HCT116 (cell line): ENCODE results near the gene DOK6. TPM values are rescaled to one million over a fixed set of nuclear protein-coding genes. Genes with fewer than 3 reads are reported as not detected.

Experiments
- ATAC-seq: fragments of 200-7000 bp; cut with Tn5 transposase; 2 replicates; pipeline ENCODE4 v1.9.1; 2020; ENCODE audit warnings: mild to moderate bottlenecking, moderate library complexity
- BruUV-seq: library from RNA; stranded (reverse); fragments of 400-500 nt; replicated peaks from 2 replicates; lab custom pipeline; 2021; lab: Mats Ljungman, UMichigan
- CTCF ChIA-PET: fragments of 300-600 bp; sonication (Branson Sonifier 250); formaldehyde crosslinking; loops from one replicate; lab custom pipeline; 2021; ENCODE audit warnings: antibody characterized with exemption; lab: Charles Lee
- POLR2A ChIA-PET: fragments of 300-600, 350-600 bp; sonication (Branson Sonifier 250); formaldehyde crosslinking; loops from one replicate; lab custom pipeline; 2021; ENCODE audit warnings: antibody characterized with exemption; lab: Charles Lee
- RAD21 ChIA-PET, 2 experiments: fragments of 300-600 bp; sonication (Branson Sonifier 250); formaldehyde crosslinking; loops; one replicate each; lab custom pipeline; 2023; ENCODE audit warnings: low total read pairs in 2 of 2; ENCODE audit not compliant: uncharacterized antibody in 2 of 2, unreplicated experiment in 2 of 2, low non-redundant PET in 1 of 2; lab: Charles Lee
- DNase-seq: peaks from one replicate; pipeline ENCODE4 v3.0.0-alpha.2; 2010; ENCODE audit warnings: low read depth, low spot score
- H2AFZ ChIP-seq: fragments of 200-600 bp; shearing (Covaris generic), sonication (generic); 2 replicates; pipeline ENCODE4 v1.6.1; 2017; ENCODE audit warnings: low read depth, mixed run types, mixed read lengths, antibody characterized with exemption, low read length; ENCODE audit not compliant: poor library complexity, severe bottlenecking
- H3K27ac ChIP-seq: 2 replicates; pipeline ENCODE4 v1.5.1; 2012; ENCODE audit warnings: low read depth, low read length
- H3K27me3 ChIP-seq: fragments of 200-600 bp; sonication (generic); 2 replicates; pipeline ENCODE4 v1.6.1; 2016; ENCODE audit warnings: mixed run types, low read length, mixed read lengths; ENCODE audit not compliant: insufficient read depth
- H3K36me3 ChIP-seq, 2 experiments: fragments of 200-500 bp in 1 of 2; fragments of 200-600 bp in 1 of 2; sonication (Bioruptor generic) in 1 of 2; sonication (generic) in 1 of 2; 2 replicates each; pipeline versions ENCODE4 v1.5.1 to v1.6.1; 2014 to 2016; ENCODE audit warnings: low read length in 2 of 2, inconsistent platforms in 1 of 2, mixed read lengths in 1 of 2, mixed run types in 1 of 2; ENCODE audit not compliant: insufficient read depth in 2 of 2, control insufficient read depth in 1 of 2
- H3K4me1 ChIP-seq, 2 experiments: fragments of 200-600 bp in 1 of 2; sonication (generic) in 1 of 2; 2 replicates each; pipeline versions ENCODE4 v1.5.1 to v1.6.1; 2012 to 2017; ENCODE audit warnings: low read length in 2 of 2, inconsistent platforms in 1 of 2, mild to moderate bottlenecking in 1 of 2, mixed read lengths in 1 of 2, mixed run types in 1 of 2, moderate library complexity in 1 of 2; ENCODE audit not compliant: insufficient read depth in 2 of 2, control insufficient read depth in 1 of 2
- H3K4me2 ChIP-seq: fragments of 200-600 bp; sonication (generic); 2 replicates; pipeline ENCODE4 v1.6.1; 2017; ENCODE audit warnings: mixed run types, low read length, mixed read lengths
- H3K4me3 ChIP-seq, 2 experiments: fragments of 200-600 bp in 1 of 2; sonication (generic) in 1 of 2; replicated peaks in 1 of 2; 2 replicates each; pipeline ENCODE4 v1.5.1; 2011 to 2016; ENCODE audit warnings: low read length in 2 of 2, control low read depth in 1 of 2, low read depth in 1 of 2, mild to moderate bottlenecking in 1 of 2, mixed read lengths in 1 of 2, mixed run types in 1 of 2
- H3K79me2 ChIP-seq: fragments of 200-600 bp; sonication (generic); 2 replicates; pipeline ENCODE4 v1.6.1; 2017; ENCODE audit warnings: mild to moderate bottlenecking, mixed run types, low read length, moderate library complexity, mixed read lengths; ENCODE audit not compliant: insufficient read depth
- H3K9ac ChIP-seq: fragments of 200-600 bp; sonication (generic); 2 replicates; pipeline ENCODE4 v1.6.1; 2016; ENCODE audit warnings: low read length, mixed read lengths
- H3K9me2 ChIP-seq: fragments of 200-600 bp; sonication (generic), shearing (Covaris generic); 2 replicates; pipeline ENCODE4 v1.6.1; 2017; ENCODE audit warnings: mixed run types, mild to moderate bottlenecking, moderate library complexity; ENCODE audit not compliant: insufficient read depth
- H3K9me3 ChIP-seq, 2 experiments: fragments of 200-500 bp in 1 of 2; fragments of 200-600 bp in 1 of 2; sonication (Bioruptor generic) in 1 of 2; sonication (generic) in 1 of 2; 2 replicates each; pipeline ENCODE4 v1.6.1; 2014 to 2017; ENCODE audit warnings: low read length in 2 of 2, mixed read lengths in 2 of 2, inconsistent platforms in 1 of 2, low read depth in 1 of 2, mild to moderate bottlenecking in 1 of 2, mixed run types in 1 of 2, moderate library complexity in 1 of 2; ENCODE audit not compliant: control insufficient read depth in 1 of 2, insufficient read depth in 1 of 2
- H4K20me1 ChIP-seq: fragments of 200-600 bp; sonication (generic), shearing (Covaris generic); 2 replicates; pipeline ENCODE4 v1.6.1; 2017; ENCODE audit warnings: mixed run types, mild to moderate bottlenecking, moderate library complexity; ENCODE audit not compliant: insufficient read depth
- CBX3 ChIP-seq: IDR thresholded peaks from 2 replicates; pipeline ENCODE4 v1.6.1; 2012; ENCODE audit warnings: low read depth
- CEBPB ChIP-seq: IDR thresholded peaks from 2 replicates; pipeline ENCODE4 v1.6.1; 2012; ENCODE audit warnings: low read depth
- EGR1 ChIP-seq: IDR thresholded peaks from 2 replicates; pipeline ENCODE4 v1.6.1; 2012; ENCODE audit warnings: low read depth
- ELF1 ChIP-seq: IDR thresholded peaks from 2 replicates; pipeline ENCODE4 v1.6.1; 2012; ENCODE audit warnings: low read depth, borderline replicate concordance
- EZH2 ChIP-seq: fragments of 200-600 bp; sonication (generic); IDR thresholded peaks from 2 replicates; pipeline ENCODE4 v1.6.1; 2017; ENCODE audit warnings: antibody characterized with exemption, mixed run types
- FOSL1 ChIP-seq: IDR thresholded peaks from 2 replicates; pipeline ENCODE4 v1.6.1; 2012; ENCODE audit warnings: low read depth
- JUND ChIP-seq: IDR thresholded peaks from 2 replicates; pipeline ENCODE4 v1.6.1; 2012
- MAX ChIP-seq: IDR thresholded peaks from 2 replicates; pipeline ENCODE4 v1.6.1; 2012
- POLR2A ChIP-seq: IDR thresholded peaks from 2 replicates; pipeline ENCODE4 v1.7.0; 2011; ENCODE audit warnings: borderline replicate concordance; ENCODE audit not compliant: insufficient read depth, insufficient read length; ENCODE audit errors: extremely low read depth
- POLR2AphosphoS5 ChIP-seq: IDR thresholded peaks from 2 replicates; pipeline ENCODE4 v1.6.1; 2011; ENCODE audit warnings: mild to moderate bottlenecking, low read depth, low read length, moderate library complexity
- RAD21 ChIP-seq: IDR thresholded peaks from 2 replicates; pipeline ENCODE4 v1.6.1; 2012; ENCODE audit warnings: low read depth, mild to moderate bottlenecking
- REST ChIP-seq: IDR thresholded peaks from 2 replicates; pipeline ENCODE4 v1.6.1; 2012; ENCODE audit warnings: low read depth
- SIN3A ChIP-seq: IDR thresholded peaks from 2 replicates; pipeline ENCODE4 v1.6.1; 2012; ENCODE audit warnings: low read depth
- SP1 ChIP-seq: IDR thresholded peaks from 2 replicates; pipeline ENCODE4 v1.6.1; 2012; ENCODE audit warnings: low read depth
- SRF ChIP-seq: IDR thresholded peaks from 2 replicates; pipeline ENCODE4 v1.6.1; 2012; ENCODE audit warnings: low read depth
- TCF7L2 ChIP-seq: IDR thresholded peaks from 2 replicates; pipeline ENCODE4 v1.7.0; 2011; ENCODE audit warnings: borderline replicate concordance, inconsistent platforms; ENCODE audit not compliant: insufficient read depth, insufficient read length; ENCODE audit errors: extremely low read depth
- YY1 ChIP-seq: IDR thresholded peaks from 2 replicates; pipeline ENCODE4 v1.6.1; 2011; ENCODE audit warnings: low read length, low read depth, moderate library complexity, mild to moderate bottlenecking; ENCODE audit not compliant: insufficient replicate concordance; ENCODE audit errors: extremely low read depth
- ZFX ChIP-seq: fragments of 450-650 bp; IDR thresholded peaks from 2 replicates; pipeline ENCODE4 v1.6.1; 2017
- ZNF274 ChIP-seq: fragments of 200-500 bp; sonication (Bioruptor generic); IDR thresholded peaks from 2 replicates; pipeline ENCODE4 v1.6.1; 2014; ENCODE audit warnings: mild to moderate bottlenecking, low read depth, low read length, inconsistent platforms
- intact Hi-C: fragments of 100-400 bp; cut with micrococcal nuclease; formaldehyde crosslinking; loops from 2 replicates; pipeline ENCODE4 v1.10.0; 2022
- total RNA-seq: library from RNA; stranded (reverse); gene quantifications from one replicate; pipeline ENCODE4 v1.2.1, GENCODE V29; 2021; ENCODE audit not compliant: unreplicated experiment
- TF ChIP-seq, protein P1 (sequence below): IDR thresholded peaks from 2 replicates; pipeline ENCODE4 v1.6.1; 2011; ENCODE audit warnings: mild to moderate bottlenecking, low read length, moderate library complexity; ENCODE audit not compliant: insufficient replicate concordance; ENCODE audit errors: extremely low read depth

DOK6 gene
- total RNA-seq, 1 experiment from 2014 or later = not detected

- intact Hi-C loops = no loop called here
- ATAC-seq = no peak
- Histone ChIP-seq H4K20me1 (no peaks in the 10 kb centered on the region; the same call in 1 of the 2 replicates), H3K9me2 (no peaks in the 10 kb centered on the region), H3K9me3 (no peaks in the 10 kb centered on the region), H3K27ac (no peak overlapping the region), H3K27me3 (no peaks in the 10 kb centered on the region), H3K4me1 (no peaks in the 10 kb centered on the region), H3K9ac (no peak overlapping the region), H3K4me3 (no peak overlapping the region), H3K36me3 (no peaks in the 10 kb centered on the region), H3K79me2 (no peaks in the 10 kb centered on the region), H2AFZ (no peak overlapping the region), H3K4me2 (no peak overlapping the region)
- RAD21 ChIA-PET = no interaction called here
- no TSS peak for BruUV-seq
- CTCF ChIA-PET = no interaction called here
- DNase-seq = no peak
- TF ChIP-seq EZH2 (no peak), RAD21 (no peak), SRF (no peak), FOSL1 (no peak), CEBPB (no peak), EGR1 (no peak), ZNF274 (no peak), MAX (no peak), ZFX (no peak), SIN3A (no peak), CBX3 (no peak), REST (no peak), ELF1 (no peak), JUND (no peak), POLR2AphosphoS5 (no peak), YY1 (no peak), SP1 (no peak), TCF7L2 (no peak), POLR2A (no peak)
- TF ChIP-seq, protein P1, sequence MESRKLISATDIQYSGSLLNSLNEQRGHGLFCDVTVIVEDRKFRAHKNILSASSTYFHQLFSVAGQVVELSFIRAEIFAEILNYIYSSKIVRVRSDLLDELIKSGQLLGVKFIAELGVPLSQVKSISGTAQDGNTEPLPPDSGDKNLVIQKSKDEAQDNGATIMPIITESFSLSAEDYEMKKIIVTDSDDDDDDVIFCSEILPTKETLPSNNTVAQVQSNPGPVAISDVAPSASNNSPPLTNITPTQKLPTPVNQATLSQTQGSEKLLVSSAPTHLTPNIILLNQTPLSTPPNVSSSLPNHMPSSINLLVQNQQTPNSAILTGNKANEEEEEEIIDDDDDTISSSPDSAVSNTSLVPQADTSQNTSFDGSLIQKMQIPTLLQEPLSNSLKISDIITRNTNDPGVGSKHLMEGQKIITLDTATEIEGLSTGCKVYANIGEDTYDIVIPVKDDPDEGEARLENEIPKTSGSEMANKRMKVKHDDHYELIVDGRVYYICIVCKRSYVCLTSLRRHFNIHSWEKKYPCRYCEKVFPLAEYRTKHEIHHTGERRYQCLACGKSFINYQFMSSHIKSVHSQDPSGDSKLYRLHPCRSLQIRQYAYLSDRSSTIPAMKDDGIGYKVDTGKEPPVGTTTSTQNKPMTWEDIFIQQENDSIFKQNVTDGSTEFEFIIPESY = no peak
- POLR2A ChIA-PET = no interaction called here
Observed at GRCh38 chr18:69617888-69618287, 217.2 kb downstream of the DOK6 start.
